Measurements from ENCODE around the gene MAS1L.
"Not testable (repeated sequence)": the region's sequence is repeated elsewhere in the genome, so short reads cannot be mapped to it uniquely, and the experiment has no call there.

Gene MAS1L

GRCh38 chr6:29456971-29457370, 30.8 kb downstream of the MAS1L start, which contains the start of the genes OR11A1 and OR2H1:
OR11A1 (minus strand) TSS chr6:29457071; CDS start chr6:29427641, 29,430 bp downstream.
OR2H1 (plus strand) TSS chr6:29457155; CDS start chr6:29461770, 4,615 bp downstream.
- Histone ChIP-seq H3K27me3 (ENCODE audit: control insufficient read depth, insufficient read depth, low read length) (no peaks in the 10 kb centered on the region), H3K4me1 (ENCODE audit: control insufficient read depth, insufficient read depth, low read length) (no peaks in the 10 kb centered on the region), H3K9ac (ENCODE audit: low read depth, low read length) (no peak within 1 kb of the TSS), H3K4me3 (ENCODE audit: low read depth, low read length) (no peak within 1 kb of the TSS), H3K27ac (ENCODE audit: low read depth, low read length) (no peak within 1 kb of the TSS), H3K36me3 (ENCODE audit: control insufficient read depth, insufficient read depth, low read length) (no peaks in the 10 kb centered on the region), H3K9me3 (ENCODE audit: control insufficient read depth, insufficient read depth, low read length) (no peaks in the 10 kb centered on the region)

DNA sequence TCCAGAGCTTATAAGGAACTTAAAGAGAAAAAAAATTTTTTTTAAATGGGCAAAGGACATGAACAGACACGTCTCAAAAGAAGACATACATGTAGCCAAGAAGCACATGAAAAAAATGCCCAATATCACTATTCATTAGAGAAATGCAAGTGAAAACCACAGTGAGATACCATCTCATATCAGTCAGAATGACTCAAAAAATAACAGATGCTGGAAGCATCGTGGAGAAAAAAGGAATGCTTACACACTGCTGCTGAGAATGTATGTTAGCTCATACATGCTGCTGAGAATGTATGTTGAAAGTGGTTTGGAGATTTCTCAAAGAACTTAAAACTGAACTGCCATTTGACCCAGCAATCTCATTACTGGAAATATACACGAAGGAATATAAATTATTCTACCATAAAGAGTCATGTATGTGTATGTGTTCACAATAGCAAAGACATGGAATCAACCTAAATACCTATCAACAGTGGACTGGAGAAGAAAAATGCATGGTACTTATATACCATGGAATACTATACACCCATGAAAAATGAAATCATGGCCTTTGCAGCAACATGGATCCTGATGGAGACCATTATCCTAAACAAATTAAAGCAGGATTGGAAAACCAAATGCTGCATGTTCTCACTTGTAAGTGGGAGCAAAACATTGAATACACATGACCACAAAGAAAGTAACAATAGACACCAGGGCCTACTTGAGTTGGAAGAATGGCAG, 36.1 kb downstream of the MAS1L start:
- H3K4me1 ChIP-seq (ENCODE audit: control insufficient read depth, insufficient read depth, low read length), result peaks cover 10% of the 10 kb centered on the region
- H3K36me3 ChIP-seq (ENCODE audit: control insufficient read depth, insufficient read depth, low read length), result no peaks in the 10 kb centered on the region
- H3K4me3 ChIP-seq (ENCODE audit: low read depth, low read length), result no peak overlapping the region
- H3K9me3 ChIP-seq (ENCODE audit: control insufficient read depth, insufficient read depth, low read length), result no peaks in the 10 kb centered on the region
- no peak overlapping the region for H3K27ac ChIP-seq (ENCODE audit: low read depth, low read length)
- H3K9ac ChIP-seq (ENCODE audit: low read depth, low read length), result no peak overlapping the region
- H3K27me3 ChIP-seq (ENCODE audit: control insufficient read depth, insufficient read depth, low read length), result no peaks in the 10 kb centered on the region

- H3K27ac ChIP-seq (ENCODE audit: low read depth, low read length), result peak overlapping the region; percentile 56
- peaks cover 4% of the 10 kb centered on the region; the same call in 1 of the 2 replicates for H3K9me3 ChIP-seq (ENCODE audit: control insufficient read depth, insufficient read depth, low read length)
- H3K9ac ChIP-seq (ENCODE audit: low read depth, low read length), result no peak overlapping the region
- H3K36me3 ChIP-seq (ENCODE audit: control insufficient read depth, insufficient read depth, low read length), result no peaks in the 10 kb centered on the region
- no peak overlapping the region for H3K4me3 ChIP-seq (ENCODE audit: low read depth, low read length)
- H3K27me3 ChIP-seq (ENCODE audit: control insufficient read depth, insufficient read depth, low read length), result no peaks in the 10 kb centered on the region
- H3K4me1 ChIP-seq (ENCODE audit: control insufficient read depth, insufficient read depth, low read length), result peaks cover 10% of the 10 kb centered on the region
These were observed 40.1 kb downstream of the MAS1L start for GRCh38 chr6:29447670-29448069.

- not testable (repeated sequence) for H3K36me3 ChIP-seq (ENCODE audit: control insufficient read depth, insufficient read depth, low read length); H3K27ac ChIP-seq (ENCODE audit: low read depth, low read length); H3K9me3 ChIP-seq (ENCODE audit: control insufficient read depth, insufficient read depth, low read length)
These were observed 43.7 kb downstream of the MAS1L start for GRCh38 chr6:29444031-29444430.

GRCh38 chr6:29442719-29443118, 45.0 kb downstream of the MAS1L start:
- Histone ChIP-seq H3K9ac (ENCODE audit: low read depth, low read length) (no peak overlapping the region), H3K27me3 (ENCODE audit: control insufficient read depth, insufficient read depth, low read length) (no peaks in the 10 kb centered on the region; the same call in 1 of the 2 replicates), H3K9me3 (ENCODE audit: control insufficient read depth, insufficient read depth, low read length) (peaks cover 4% of the 10 kb centered on the region; the same call in 1 of the 2 replicates), H3K36me3 (ENCODE audit: control insufficient read depth, insufficient read depth, low read length) (no peaks in the 10 kb centered on the region), H3K4me3 (ENCODE audit: low read depth, low read length) (no peak overlapping the region), H3K27ac (ENCODE audit: low read depth, low read length) (no peak overlapping the region), H3K4me1 (ENCODE audit: control insufficient read depth, insufficient read depth, low read length) (peaks cover 10% of the 10 kb centered on the region)

More at GRCh38 chr6:29444031-29444430, 43.7 kb downstream of the MAS1L start:
- not testable (repeated sequence) for H3K9ac ChIP-seq (ENCODE audit: low read depth, low read length); H3K4me3 ChIP-seq (ENCODE audit: low read depth, low read length); H3K4me1 ChIP-seq (ENCODE audit: control insufficient read depth, insufficient read depth, low read length); H3K27me3 ChIP-seq (ENCODE audit: control insufficient read depth, insufficient read depth, low read length)

DNA sequence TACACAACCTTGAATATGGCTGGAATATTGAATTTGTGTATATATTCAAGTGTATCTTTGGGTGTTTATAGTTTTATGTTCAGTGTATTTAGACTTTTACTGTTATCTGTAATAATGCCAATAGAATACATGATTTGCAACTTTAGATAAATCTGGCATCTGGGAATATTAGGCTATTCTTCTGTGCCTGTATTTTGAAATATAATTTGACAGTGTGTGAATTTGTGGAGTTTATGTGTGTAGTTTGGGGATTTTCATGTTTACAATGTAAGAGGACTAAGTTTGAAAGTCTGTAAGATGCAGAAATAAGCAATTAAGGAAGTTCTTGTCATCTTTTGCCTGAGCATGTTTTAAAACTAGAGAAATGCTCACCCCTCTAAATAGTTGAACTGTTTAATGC, 48.8 kb downstream of the MAS1L start, which contains the start of gene OR10C1:
OR10C1 (plus strand) TSS at position 301 of the 400 bp plus-strand sequence. CDS start 710 bp downstream, outside the sequence.
- H3K9me3 ChIP-seq (ENCODE audit: control insufficient read depth, insufficient read depth, low read length), result no peaks in the 10 kb centered on the region
- no peak within 1 kb of the TSS for H3K4me3 ChIP-seq (ENCODE audit: low read depth, low read length)
- no peaks in the 10 kb centered on the region for H3K36me3 ChIP-seq (ENCODE audit: control insufficient read depth, insufficient read depth, low read length)
- H3K27me3 ChIP-seq (ENCODE audit: control insufficient read depth, insufficient read depth, low read length), result no peaks in the 10 kb centered on the region; the same call in 1 of the 2 replicates
- H3K9ac ChIP-seq (ENCODE audit: low read depth, low read length), result no peak within 1 kb of the TSS
- no peak within 1 kb of the TSS for H3K27ac ChIP-seq (ENCODE audit: low read depth, low read length)
- H3K4me1 ChIP-seq (ENCODE audit: control insufficient read depth, insufficient read depth, low read length), result no peaks in the 10 kb centered on the region

- not testable (repeated sequence) for H3K27me3 ChIP-seq (ENCODE audit: control insufficient read depth, insufficient read depth, low read length); H3K4me3 ChIP-seq (ENCODE audit: low read depth, low read length); H3K27ac ChIP-seq (ENCODE audit: low read depth, low read length); H3K9me3 ChIP-seq (ENCODE audit: control insufficient read depth, insufficient read depth, low read length); H3K4me1 ChIP-seq (ENCODE audit: control insufficient read depth, insufficient read depth, low read length); H3K9ac ChIP-seq (ENCODE audit: low read depth, low read length); H3K36me3 ChIP-seq (ENCODE audit: control insufficient read depth, insufficient read depth, low read length)
These were observed 51.0 kb downstream of the MAS1L start for GRCh38 chr6:29436730-29437129.

Measured in HUES48 (cell line).